HFF-Myc (cell line): Measurements from ENCODE around the gene CCL13.

Experiments
- DNase-seq: peaks from one replicate; pipeline ENCODE4 v3.0.0-alpha.2; 2011; ENCODE audit warnings: low read depth; ENCODE audit errors: extremely low read depth
- H3K4me3 ChIP-seq: replicated peaks from 2 replicates; pipeline ENCODE4 v1.5.1; 2011; ENCODE audit warnings: low read depth, mild to moderate bottlenecking, control low read depth, low read length
- CTCF ChIP-seq: IDR thresholded peaks from 2 replicates; pipeline ENCODE4 v1.5.1; 2012; ENCODE audit warnings: mild to moderate bottlenecking, low read depth, low read length, control low read depth; ENCODE audit errors: missing control alignments

The CCL13 gene

GRCh38 chr17:34370997-34371395 lies 14.7 kb downstream of the CCL13 start:
- TF ChIP-seq CTCF = no peak
- H3K4me3 ChIP-seq = no peak overlapping the region
- no peak for DNase-seq

GRCh38 chr17:34371405-34372100 lies 15.3 kb downstream of the CCL13 start:
- DNase-seq = no peak
- TF ChIP-seq CTCF = no peak
- H3K4me3 ChIP-seq = no peak overlapping the region

- H3K4me3 ChIP-seq = no peak overlapping the region
- no peak for DNase-seq
- TF ChIP-seq CTCF = no peak
Measured at GRCh38 chr17:34374457-34374856, 18.2 kb downstream of the CCL13 start.

- H3K4me3 ChIP-seq = no peak overlapping the region
- TF ChIP-seq CTCF = no peak
- DNase-seq = no peak
Measured at GRCh38 chr17:34375426-34375997, 19.2 kb downstream of the CCL13 start.

- H3K4me3 ChIP-seq = no peak overlapping the region
- DNase-seq = no peak
- no peak for TF ChIP-seq CTCF
Measured at GRCh38 chr17:34377078-34377823, 21.0 kb downstream of the CCL13 start.

- no peak for DNase-seq
- TF ChIP-seq CTCF = no peak
- no peak overlapping the region for H3K4me3 ChIP-seq
Measured at GRCh38 chr17:34378664-34379101, 22.4 kb downstream of the CCL13 start.
